HEK293 (cell line): ENCODE results near the gene RPL9.

Experiments
- CTCF ChIA-PET: fragments of 350-600 bp; formaldehyde crosslinking; extraction: SDS; loops from one replicate; lab custom pipeline; 2021; ENCODE audit warnings: antibody characterized with exemption; lab: Yijun Ruan, JAX
- POLR2A ChIA-PET: fragments of 300-600 bp; formaldehyde crosslinking; extraction: SDS; loops from one replicate; lab custom pipeline; 2020; ENCODE audit warnings: antibody characterized with exemption, inconsistent platforms; lab: Yijun Ruan, JAX
- H3K27ac ChIP-seq: fragments of 200-500 bp; sonication (Bioruptor generic); 2 replicates; pipeline ENCODE4 v1.5.1; 2014; ENCODE audit warnings: low read depth, low read length, control low read depth, inconsistent platforms; ENCODE audit errors: extremely low read depth
- H3K36me3 ChIP-seq, 2 experiments: fragments of 200-500 bp in 1 of 2; sonication (Bioruptor generic) in 1 of 2; 1 replicate in 1 of 2; 2 replicates in 1 of 2; pipeline ENCODE4 v1.5.1; 2014 to 2017; ENCODE audit warnings: inconsistent platforms in 2 of 2, low read length in 2 of 2; ENCODE audit not compliant: control insufficient read depth in 2 of 2, insufficient read depth in 1 of 2
- H3K4me1 ChIP-seq: fragments of 200-500 bp; sonication (Bioruptor generic); 2 replicates; pipeline ENCODE4 v1.5.1; 2014; ENCODE audit warnings: mild to moderate bottlenecking, low read length, inconsistent platforms; ENCODE audit not compliant: control insufficient read depth, insufficient read depth
- H3K4me3 ChIP-seq: 2 replicates; pipeline ENCODE4 v1.5.1; 2011; ENCODE audit warnings: low read depth, mild to moderate bottlenecking, control low read depth, low read length, moderate library complexity
- H3K9me3 ChIP-seq: fragments of 200-500 bp; sonication (Bioruptor generic); 2 replicates; pipeline ENCODE4 v1.5.1; 2014; ENCODE audit warnings: low read depth, low read length, inconsistent platforms; ENCODE audit not compliant: control insufficient read depth, insufficient read depth
- GFI1B ChIP-seq: fragments of 450-650 bp; formaldehyde crosslinking; IDR thresholded peaks from 2 replicates; pipeline ENCODE4 v1.5.1; 2016; ENCODE audit warnings: missing biosample characterization, missing genetic modification characterization
- SALL2 ChIP-seq: fragments of 450-650 bp; formaldehyde crosslinking; IDR thresholded peaks from 2 replicates; pipeline ENCODE4 v1.5.0; 2017; ENCODE audit warnings: missing biosample characterization, mild to moderate bottlenecking, missing genetic modification characterization, borderline replicate concordance
- SCRT2 ChIP-seq: fragments of 450-650 bp; formaldehyde crosslinking; IDR thresholded peaks from 2 replicates; pipeline ENCODE4 v1.5.1; 2016; ENCODE audit warnings: missing biosample characterization, missing genetic modification characterization
- WT1 ChIP-seq: fragments of 450-650 bp; formaldehyde crosslinking; IDR thresholded peaks from 2 replicates; pipeline ENCODE4 v1.5.1; 2016; ENCODE audit warnings: missing biosample characterization, missing genetic modification characterization
- ZBTB8A ChIP-seq: fragments of 450-650 bp; formaldehyde crosslinking; IDR thresholded peaks from 2 replicates; pipeline ENCODE4 v1.5.1; 2016; ENCODE audit warnings: missing biosample characterization, missing genetic modification characterization
- ZNF155 ChIP-seq: fragments of 450-650 bp; formaldehyde crosslinking; IDR thresholded peaks from 2 replicates; pipeline ENCODE4 v1.5.1; 2016; ENCODE audit warnings: missing biosample characterization, missing genetic modification characterization
- ZNF175 ChIP-seq: fragments of 450-650 bp; formaldehyde crosslinking; IDR thresholded peaks from 2 replicates; pipeline ENCODE4 v1.5.1; 2016; ENCODE audit warnings: missing biosample characterization, missing genetic modification characterization
- ZNF274 ChIP-seq, 2 experiments: fragments of 200-500 bp in 1 of 2; fragments of 450-650 bp in 1 of 2; sonication (Bioruptor generic) in 1 of 2; formaldehyde crosslinking in 1 of 2; IDR thresholded peaks; 2 replicates each; pipeline versions ENCODE4 v1.5.1 to v1.6.1; 2014 to 2016; ENCODE audit warnings: borderline replicate concordance in 1 of 2, inconsistent platforms in 1 of 2, low read length in 1 of 2, missing biosample characterization in 1 of 2, missing genetic modification characterization in 1 of 2
- ZNF530 ChIP-seq: fragments of 450-650 bp; formaldehyde crosslinking; IDR thresholded peaks from 2 replicates; pipeline ENCODE4 v1.5.1; 2016; ENCODE audit warnings: low read depth, missing biosample characterization, missing genetic modification characterization
- ZNF548 ChIP-seq: fragments of 450-650 bp; formaldehyde crosslinking; IDR thresholded peaks from 2 replicates; pipeline ENCODE4 v1.5.1; 2016; ENCODE audit warnings: missing biosample characterization, missing genetic modification characterization
- ZNF549 ChIP-seq: fragments of 450-650 bp; IDR thresholded peaks from 2 replicates; pipeline ENCODE4 v1.5.1; 2018; ENCODE audit warnings: missing biosample characterization, missing genetic modification characterization, mild to moderate bottlenecking, inconsistent platforms, moderate library complexity
- ZNF654 ChIP-seq: fragments of 450-650 bp; formaldehyde crosslinking; IDR thresholded peaks from 2 replicates; pipeline ENCODE4 v1.5.1; 2016; ENCODE audit warnings: low read depth, missing biosample characterization, missing genetic modification characterization
- ZNF670 ChIP-seq: fragments of 450-650 bp; formaldehyde crosslinking; IDR thresholded peaks from 2 replicates; pipeline ENCODE4 v1.5.1; 2016; ENCODE audit warnings: missing biosample characterization, missing genetic modification characterization, low read depth
- ZNF701 ChIP-seq: fragments of 450-650 bp; formaldehyde crosslinking; IDR thresholded peaks from 2 replicates; pipeline ENCODE4 v1.5.1; 2016; ENCODE audit warnings: missing biosample characterization, missing genetic modification characterization
- ZSCAN16 ChIP-seq: fragments of 450-650 bp; formaldehyde crosslinking; IDR thresholded peaks from 2 replicates; pipeline ENCODE4 v1.5.1; 2016; ENCODE audit warnings: missing biosample characterization, missing genetic modification characterization
- TF ChIP-seq, protein P1 (sequence below): fragments of 450-650 bp; formaldehyde crosslinking; IDR thresholded peaks from 2 replicates; pipeline ENCODE4 v1.5.1; 2016; ENCODE audit warnings: missing biosample characterization, missing genetic modification characterization, low read depth
- TF ChIP-seq, protein P2 (sequence below): fragments of 450-650 bp; formaldehyde crosslinking; IDR thresholded peaks from 2 replicates; pipeline ENCODE4 v1.5.1; 2016; ENCODE audit warnings: missing biosample characterization, missing genetic modification characterization
- TF ChIP-seq, protein P3 (sequence below): sonication (generic); formaldehyde crosslinking; IDR thresholded peaks from 2 replicates; pipeline ENCODE4 v1.8.1; 2022; ENCODE audit warnings: mild to moderate bottlenecking, moderate library complexity, missing genetic modification reagents

Gene RPL9

DNA sequence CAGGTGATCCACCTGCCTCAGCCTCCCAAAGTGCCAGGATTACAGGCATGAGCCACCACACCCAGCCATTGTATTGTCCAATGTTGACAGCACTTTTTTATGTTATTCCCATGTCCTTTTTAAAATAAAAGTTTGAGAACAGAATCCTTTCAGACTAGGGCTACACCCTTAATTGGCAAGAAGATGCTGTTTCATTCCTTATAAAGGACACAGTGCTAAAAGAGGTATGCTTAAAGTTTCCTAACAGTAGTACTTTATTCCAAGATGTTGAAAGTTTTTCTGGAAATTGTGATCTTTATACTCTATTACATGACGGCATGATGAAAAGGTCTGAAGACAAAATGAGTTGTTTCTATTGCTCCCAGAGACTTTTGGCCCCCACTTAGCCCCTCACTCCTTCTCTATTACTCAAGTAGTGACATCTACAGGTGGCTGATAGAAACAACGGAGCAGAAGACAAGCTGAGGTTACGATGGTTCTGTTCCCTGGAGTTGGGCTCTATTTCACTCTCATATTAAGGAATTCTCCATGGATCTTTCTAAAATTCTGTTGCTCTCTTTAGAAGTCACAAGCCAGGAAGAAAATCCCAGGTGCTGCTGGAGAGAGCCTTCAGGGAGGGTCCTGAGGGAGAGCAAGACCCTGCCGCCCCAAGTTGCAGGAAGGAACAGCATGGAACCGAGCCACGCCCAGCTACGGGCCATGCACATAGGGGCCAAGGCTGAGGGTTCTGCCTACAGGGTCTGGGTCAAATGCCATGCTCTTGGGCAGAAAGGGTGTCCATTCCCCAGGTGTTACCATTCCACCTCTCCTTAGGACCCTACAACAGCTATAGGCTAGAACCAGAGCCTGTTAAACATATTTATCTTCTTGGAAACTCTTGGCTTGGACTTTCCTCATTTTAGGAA is 22.8 kb downstream of the RPL9 start:
- H3K9me3 ChIP-seq = no peaks in the 10 kb centered on the region
- POLR2A ChIA-PET = interaction anchor here (1.2 kb wide), 1 partner anchor 12 kb away, joined by 3 read pairs; no protein-coding TSS in a partner anchor
- TF ChIP-seq ZBTB8A (tag by site-specific recombination) (no peak), ZNF654 (tag by site-specific recombination) (peak; percentile 26), ZNF530 (tag by site-specific recombination) (no peak)
- TF ChIP-seq, all 188 proteins: peak for 1
- Histone ChIP-seq H3K4me1 (no peaks in the 10 kb centered on the region), H3K4me3 (no peak overlapping the region), H3K27ac (no peak overlapping the region), H3K36me3 (no peaks in the 10 kb centered on the region)
- CTCF ChIA-PET = interaction anchor here (0.6 to 1.6 kb wide), 4 partner anchors 19 to 563 kb away, joined by 3 to 4 read pairs (median 4); no protein-coding TSS in a partner anchor

DNA sequence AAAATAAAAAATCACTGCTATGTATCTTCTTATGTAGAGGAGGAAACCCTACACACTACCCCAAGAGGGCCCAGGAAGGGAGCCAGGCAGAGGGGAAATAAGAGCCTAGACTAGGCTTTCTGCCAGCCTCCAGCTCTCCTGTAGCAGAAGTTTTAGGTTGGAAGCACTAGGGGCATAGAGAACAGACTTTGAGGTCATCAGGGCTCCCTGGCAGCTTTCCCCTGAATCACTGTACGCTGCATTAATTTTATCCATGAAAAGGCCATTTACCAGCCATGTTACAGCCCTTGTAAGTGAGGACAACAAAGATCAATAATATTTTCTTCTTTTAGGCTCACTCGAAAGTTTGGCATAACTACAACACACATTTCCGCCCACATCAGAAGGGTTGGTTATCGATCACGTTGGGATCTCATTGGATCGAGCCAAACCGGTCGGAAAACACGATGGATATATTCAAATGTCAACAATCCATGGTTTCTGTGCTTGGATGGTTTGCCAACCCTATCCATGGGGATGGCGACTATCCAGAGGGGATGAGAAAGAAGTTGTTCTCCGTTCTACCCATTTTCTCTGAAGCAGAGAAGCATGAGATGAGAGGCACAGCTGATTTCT is 24.7 kb downstream of the RPL9 start:
- CTCF ChIA-PET = no interaction called here
- H3K4me1 ChIP-seq = no peaks in the 10 kb centered on the region
- H3K9me3 ChIP-seq = no peaks in the 10 kb centered on the region
- POLR2A ChIA-PET = no interaction called here
- TF ChIP-seq ZNF670 (tag by site-specific recombination) (no peak), ZNF274 (IDR thresholded peaks at IDR 0.05; ENCODE audit: low read length) (no peak), ZNF274 (tag by site-specific recombination; IDR thresholded peaks at IDR 0.05; ENCODE audit: borderline replicate concordance) (no peak), WT1 (no peak), ZNF548 (tag by site-specific recombination) (no peak), ZNF155 (tag by site-specific recombination) (no peak), SALL2 (tag by site-specific recombination) (no peak)
- H3K27ac ChIP-seq = no peak overlapping the region
- H3K36me3 ChIP-seq = no peaks in the 10 kb centered on the region
- no peak overlapping the region for H3K4me3 ChIP-seq

- Histone ChIP-seq H3K4me3 (no peak overlapping the region), H3K36me3 (no peaks in the 10 kb centered on the region), H3K9me3 (no peaks in the 10 kb centered on the region), H3K27ac (no peak overlapping the region), H3K4me1 (no peaks in the 10 kb centered on the region)
- TF ChIP-seq SCRT2 (tag by site-specific recombination) = peak; percentile 76
- TF ChIP-seq, protein P1, sequence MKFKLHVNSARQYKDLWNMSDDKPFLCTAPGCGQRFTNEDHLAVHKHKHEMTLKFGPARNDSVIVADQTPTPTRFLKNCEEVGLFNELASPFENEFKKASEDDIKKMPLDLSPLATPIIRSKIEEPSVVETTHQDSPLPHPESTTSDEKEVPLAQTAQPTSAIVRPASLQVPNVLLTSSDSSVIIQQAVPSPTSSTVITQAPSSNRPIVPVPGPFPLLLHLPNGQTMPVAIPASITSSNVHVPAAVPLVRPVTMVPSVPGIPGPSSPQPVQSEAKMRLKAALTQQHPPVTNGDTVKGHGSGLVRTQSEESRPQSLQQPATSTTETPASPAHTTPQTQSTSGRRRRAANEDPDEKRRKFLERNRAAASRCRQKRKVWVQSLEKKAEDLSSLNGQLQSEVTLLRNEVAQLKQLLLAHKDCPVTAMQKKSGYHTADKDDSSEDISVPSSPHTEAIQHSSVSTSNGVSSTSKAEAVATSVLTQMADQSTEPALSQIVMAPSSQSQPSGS (tag by site-specific recombination) = no peak
- TF ChIP-seq ZNF701 (tag by site-specific recombination) = no peak
- no peak for TF ChIP-seq ZSCAN16 (tag by site-specific recombination)
- TF ChIP-seq, protein P2, sequence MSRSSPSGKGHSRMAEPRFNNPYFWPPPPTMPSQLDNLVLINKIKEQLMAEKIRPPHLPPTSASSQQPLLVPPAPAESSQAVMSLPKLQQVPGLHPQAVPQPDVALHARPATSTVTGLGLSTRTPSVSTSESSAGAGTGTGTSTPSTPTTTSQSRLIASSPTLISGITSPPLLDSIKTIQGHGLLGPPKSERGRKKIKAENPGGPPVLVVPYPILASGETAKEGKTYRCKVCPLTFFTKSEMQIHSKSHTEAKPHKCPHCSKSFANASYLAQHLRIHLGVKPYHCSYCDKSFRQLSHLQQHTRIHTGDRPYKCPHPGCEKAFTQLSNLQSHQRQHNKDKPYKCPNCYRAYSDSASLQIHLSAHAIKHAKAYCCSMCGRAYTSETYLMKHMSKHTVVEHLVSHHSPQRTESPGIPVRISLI = no peak
- TF ChIP-seq, protein P3, sequence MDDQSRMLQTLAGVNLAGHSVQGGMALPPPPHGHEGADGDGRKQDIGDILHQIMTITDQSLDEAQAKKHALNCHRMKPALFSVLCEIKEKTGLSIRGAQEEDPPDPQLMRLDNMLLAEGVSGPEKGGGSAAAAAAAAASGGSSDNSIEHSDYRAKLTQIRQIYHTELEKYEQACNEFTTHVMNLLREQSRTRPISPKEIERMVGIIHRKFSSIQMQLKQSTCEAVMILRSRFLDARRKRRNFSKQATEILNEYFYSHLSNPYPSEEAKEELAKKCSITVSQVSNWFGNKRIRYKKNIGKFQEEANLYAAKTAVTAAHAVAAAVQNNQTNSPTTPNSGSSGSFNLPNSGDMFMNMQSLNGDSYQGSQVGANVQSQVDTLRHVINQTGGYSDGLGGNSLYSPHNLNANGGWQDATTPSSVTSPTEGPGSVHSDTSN (CRISPR knock-in tag) = no peak
- TF ChIP-seq ZNF175 = no peak
- no peak for TF ChIP-seq ZNF549 (tag by site-specific recombination)
- no peak for TF ChIP-seq GFI1B (tag by site-specific recombination)
- CTCF ChIA-PET = interaction anchor here (0.6 to 1.1 kb wide), 2 partner anchors 14 to 73 kb away, joined by 3 read pairs; no protein-coding TSS in a partner anchor
- POLR2A ChIA-PET = no interaction called here
These were observed 29.0 kb downstream of the RPL9 start for GRCh38 chr4:39429476-39430334.
